A673 (cell line): ENCODE measurements around the gene FLT1.

ENCODE experiments used
- CTCF ChIP-seq: fragments of 300-800, 200-600 bp; sonication (generic); conservative IDR thresholded peaks from 2 replicates; pipeline ENCODE4 v1.5.1; 2017; ENCODE audit warnings: low read depth, mild to moderate bottlenecking, antibody characterized with exemption, low read length, moderate library complexity, mixed read lengths
- EZH2 ChIP-seq: fragments of 200-600 bp; sonication (generic); IDR thresholded peaks from 2 replicates; pipeline ENCODE4 v1.6.1; 2017; ENCODE audit warnings: borderline replicate concordance, low read depth, mild to moderate bottlenecking, mixed read lengths, antibody characterized with exemption, low read length; ENCODE audit not compliant: poor library complexity, severe bottlenecking

DNA sequence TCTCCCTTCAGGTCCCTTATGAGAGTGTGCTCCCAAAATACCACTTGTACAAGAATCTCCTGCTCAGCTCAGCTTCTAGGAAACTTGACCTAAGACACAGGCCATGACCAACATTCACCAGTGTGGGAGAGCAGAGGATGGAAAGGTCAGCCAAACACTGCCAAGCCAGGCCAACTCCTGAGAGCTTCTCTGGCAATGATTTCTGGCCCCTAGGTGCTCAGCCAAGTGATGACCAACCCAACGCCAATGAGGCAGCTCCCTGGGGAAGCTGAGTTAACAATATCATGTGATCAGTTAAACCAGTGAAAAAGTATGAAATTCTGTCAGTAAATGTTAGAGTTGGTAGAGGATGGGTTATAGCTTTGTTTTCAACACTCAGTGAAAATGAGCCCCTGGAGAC, 49.1 kb upstream of the FLT1 start:
- no peak for TF ChIP-seq CTCF
- TF ChIP-seq EZH2 = no peak
